Endothelial cell of umbilical vein (primary cell): ENCODE measurements around the gene COMT. TPM values are rescaled to one million over a fixed set of nuclear protein-coding genes. Genes with fewer than 3 reads are reported as not detected.

Experiments
- BruUV-seq: library from RNA; stranded (reverse); fragments of 400-500 nt; replicated peaks from 2 replicates; lab custom pipeline; 2021; lab: Mats Ljungman, UMichigan
- CTCF ChIA-PET: fragments of 300-600, 350-600 bp; sonication (Branson Sonifier 250); formaldehyde crosslinking; loops from one replicate; lab custom pipeline; 2021; ENCODE audit warnings: antibody characterized with exemption, inconsistent platforms; lab: Charles Lee
- POLR2A ChIA-PET: fragments of 300-600, 350-600 bp; sonication (Branson Sonifier 250); formaldehyde crosslinking; loops from one replicate; lab custom pipeline; 2021; ENCODE audit warnings: antibody characterized with exemption, inconsistent platforms; lab: Charles Lee
- DNase-seq: peaks from one replicate; pipeline ENCODE4 v3.0.0-alpha.2; 2011; ENCODE audit warnings: low read depth, low spot score
- FAIRE-seq: peaks from 2 replicates; lab custom pipeline; 2011; peaks lifted over from hg19 to GRCh38; lab: Jason Lieb, UNC
- H2AFZ ChIP-seq: 2 replicates; pipeline ENCODE4 v1.6.0; 2012; ENCODE audit warnings: low read depth, low read length, control low read depth, inconsistent platforms
- H3K27ac ChIP-seq: 2 replicates; pipeline ENCODE4 v1.5.1; 2011; ENCODE audit warnings: low read depth, mild to moderate bottlenecking, control low read depth, low read length, moderate library complexity; ENCODE audit not compliant: insufficient read depth
- H3K27me3 ChIP-seq, 2 experiments: 2 replicates each; pipeline versions ENCODE4 v1.6.0 to v1.6.1; 2011; ENCODE audit warnings: low read length in 2 of 2, mixed read lengths in 1 of 2; ENCODE audit not compliant: control insufficient read depth in 2 of 2, insufficient read depth in 2 of 2
- H3K36me3 ChIP-seq, 2 experiments: 2 replicates in 1 of 2; 3 replicates in 1 of 2; pipeline ENCODE4 v1.5.1; 2011; ENCODE audit warnings: low read length in 2 of 2, mild to moderate bottlenecking in 1 of 2, moderate library complexity in 1 of 2; ENCODE audit not compliant: control insufficient read depth in 2 of 2, insufficient read depth in 2 of 2; ENCODE audit errors: extremely low read depth in 1 of 2
- H3K4me1 ChIP-seq: 3 replicates; pipeline ENCODE4 v1.5.1; 2011; ENCODE audit warnings: mild to moderate bottlenecking, low read length; ENCODE audit not compliant: control insufficient read depth, insufficient read depth; ENCODE audit errors: extremely low read depth
- H3K4me2 ChIP-seq: 2 replicates; pipeline ENCODE4 v1.6.1; 2011; ENCODE audit warnings: low read length, control low read depth, mixed read lengths; ENCODE audit not compliant: insufficient read depth
- H3K4me3 ChIP-seq, 3 experiments: fragments of 200-600 bp in 1 of 3; sonication (generic), shearing (Covaris generic) in 1 of 3; replicated peaks in 1 of 3; 2 replicates each; pipeline ENCODE4 v1.5.1; 2011 to 2016; ENCODE audit warnings: control low read depth in 3 of 3, low read length in 3 of 3, mild to moderate bottlenecking in 2 of 3, inconsistent platforms in 1 of 3, low read depth in 1 of 3, moderate library complexity in 1 of 3; ENCODE audit not compliant: insufficient read depth in 1 of 3
- H3K79me2 ChIP-seq: 2 replicates; pipeline ENCODE4 v1.6.0; 2012; ENCODE audit warnings: low read length, inconsistent platforms; ENCODE audit not compliant: control insufficient read depth, insufficient read depth
- H3K9ac ChIP-seq: replicated peaks from 2 replicates; pipeline ENCODE3; 2011; ENCODE audit warnings: low read length, control low read depth; ENCODE audit not compliant: insufficient read depth; ENCODE audit errors: extremely low read depth
- H3K9me1 ChIP-seq: replicated peaks from 3 replicates; pipeline ENCODE4 v1.6.0; 2011; ENCODE audit warnings: mild to moderate bottlenecking, low read length; ENCODE audit not compliant: control insufficient read depth, insufficient read depth; ENCODE audit errors: extremely low read depth
- H3K9me3 ChIP-seq: replicated peaks from 2 replicates; pipeline ENCODE4 v1.5.1; 2012; ENCODE audit warnings: low read length, inconsistent platforms; ENCODE audit not compliant: control insufficient read depth, insufficient read depth
- H4K20me1 ChIP-seq: replicated peaks from 2 replicates; pipeline ENCODE3; 2011; ENCODE audit warnings: mild to moderate bottlenecking, low read length; ENCODE audit not compliant: control insufficient read depth, insufficient read depth; ENCODE audit errors: extremely low read depth
- EZH2 ChIP-seq: IDR thresholded peaks from 2 replicates; pipeline ENCODE4 v1.6.1; 2012; ENCODE audit warnings: borderline replicate concordance, low read depth, mild to moderate bottlenecking, moderate library complexity, low read length, inconsistent platforms; ENCODE audit not compliant: severe bottlenecking
- JUN ChIP-seq: IDR thresholded peaks from 2 replicates; pipeline ENCODE4 v1.6.1; 2011; ENCODE audit warnings: borderline replicate concordance, low read depth; ENCODE audit not compliant: insufficient read length, insufficient read depth
- MYC ChIP-seq: IDR thresholded peaks from one replicate; pipeline ENCODE4 v1.6.1; 2011; ENCODE audit warnings: mild to moderate bottlenecking, low read depth, low read length
- POLR2A ChIP-seq: IDR thresholded peaks from 2 replicates; pipeline ENCODE4 v1.6.1; 2012; ENCODE audit warnings: low read depth, mild to moderate bottlenecking, control low read depth, low read length
- POLR2AphosphoS5 ChIP-seq: IDR thresholded peaks from 2 replicates; pipeline ENCODE4 v1.6.1; 2012; ENCODE audit warnings: low read depth, mild to moderate bottlenecking, control low read depth, low read length, moderate library complexity; ENCODE audit not compliant: insufficient read depth
- dilution Hi-C: fragments of 300-500 bp; cut with MboI; formaldehyde crosslinking; loops from one replicate; pipeline ENCODE4 v1.15.0; 2019; ENCODE audit warnings: low sequenced_read_pairs; ENCODE audit not compliant: extremely low pct_ligation_motif_present
- intact Hi-C: fragments of 100-400 bp; cut with micrococcal nuclease; formaldehyde crosslinking; loops from one replicate; pipeline ENCODE4 v1.10.0; 2022
- polyA plus RNA-seq, 4 experiments: library from polyadenylated mRNA; depleted of rRNA in 3 of 4; stranded (reverse) in 3 of 4; unstranded in 1 of 4; fragments of >200 nt; gene quantifications; 2 replicates each; pipeline versions ENCODE4 v1.2.1 to v1.2.3, GENCODE V29; 2011 to 2012; ENCODE audit warnings: missing spikeins in 1 of 4
- total RNA-seq: library from RNA; stranded (reverse); gene quantifications from 2 replicates; pipeline ENCODE4 v1.2.3, GENCODE V29; 2021
- TF ChIP-seq, protein P1 (sequence below): IDR thresholded peaks from 2 replicates; pipeline ENCODE4 v1.6.1; 2011; ENCODE audit not compliant: insufficient read depth, insufficient read length

COMT gene
- total and polyA plus RNA-seq, 2 donors (not counting 3 experiments of a cell fraction or from before 2014, with no cell fraction given), result 221 to 537 TPM

- no peaks in the 10 kb centered on the region for H3K4me1 ChIP-seq
- intact Hi-C loops, result no loop called here
- H3K27ac ChIP-seq, result no peak overlapping the region
- no peak overlapping the region for H2AFZ ChIP-seq
- H3K9me3 ChIP-seq, result no peaks in the 10 kb centered on the region
- no peaks in the 10 kb centered on the region for H3K79me2 ChIP-seq
- DNase-seq (no peak), FAIRE-seq (no peak)
- no peak overlapping the region for H3K9ac ChIP-seq
- POLR2A ChIA-PET, result no interaction called here
- TF ChIP-seq, protein P1, sequence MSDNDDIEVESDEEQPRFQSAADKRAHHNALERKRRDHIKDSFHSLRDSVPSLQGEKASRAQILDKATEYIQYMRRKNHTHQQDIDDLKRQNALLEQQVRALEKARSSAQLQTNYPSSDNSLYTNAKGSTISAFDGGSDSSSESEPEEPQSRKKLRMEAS, result no peak
- H3K9me1 ChIP-seq, result no peaks in the 10 kb centered on the region
- BruUV-seq, result no TSS peak
- H3K36me3 ChIP-seq, result peaks cover 10 to 50% of the 10 kb centered on the region in 2 experiments
- H3K4me3 ChIP-seq, result no peak overlapping the region
- H3K4me2 ChIP-seq, result no peak overlapping the region
- dilution Hi-C loops, result no loop called here
- CTCF ChIA-PET, result interaction anchor here (2.5 to 5.5 kb wide), 2 partner anchors 8 to 187 kb away, joined by 16 to 28 read pairs; no protein-coding TSS in a partner anchor
- H4K20me1 ChIP-seq, result no peaks in the 10 kb centered on the region
- H3K27me3 ChIP-seq, result no peaks in the 10 kb centered on the region
These were observed 24.0 kb upstream of the COMT start for GRCh38 chr22:19917389-19918138.

- Histone ChIP-seq H3K27ac (no peak overlapping the region), H3K4me3 (no peak overlapping the region), H3K27me3 (no peaks in the 10 kb centered on the region), H3K4me1 (no peaks in the 10 kb centered on the region), H3K9me1 (no peaks in the 10 kb centered on the region), H3K79me2 (no peaks in the 10 kb centered on the region), H3K9me3 (no peaks in the 10 kb centered on the region), H4K20me1 (no peaks in the 10 kb centered on the region), H3K4me2 (no peak overlapping the region), H3K9ac (no peak overlapping the region), H3K36me3 (peaks cover 10 to 47% of the 10 kb centered on the region in 2 experiments), H2AFZ (no peak overlapping the region)
- no peak for FAIRE-seq
- dilution Hi-C loops (no loop called here), intact Hi-C loops (no loop called here)
- TF ChIP-seq MYC, result no peak
- TF ChIP-seq EZH2, result no peak
- TF ChIP-seq, protein P1, result no peak
- TF ChIP-seq POLR2AphosphoS5, result no peak
- no peak for TF ChIP-seq POLR2A
- TF ChIP-seq JUN, result no peak
- ChIA-PET CTCF (interaction anchor here (0.6 to 5.5 kb wide), 5 partner anchors 7 to 188 kb away, joined by 3 to 28 read pairs (median 5); no protein-coding TSS in a partner anchor), POLR2A (no interaction called here)
- no peak for DNase-seq
- no TSS peak for BruUV-seq
These were observed 23.1 kb upstream of the COMT start for GRCh38 chr22:19918332-19919106.
